ENCODE results near the gene SPRR2D.
"Not testable (repeated sequence)": the region's sequence is repeated elsewhere in the genome, so short reads cannot be mapped to it uniquely, and the experiment has no call there.

Gene SPRR2D

GRCh38 chr1:153049211-153049610 is 8.3 kb upstream of the SPRR2D start:
- Histone ChIP-seq H3K27ac (ENCODE audit: low read depth, low read length) (no peak overlapping the region), H3K36me3 (ENCODE audit: insufficient read depth, low read length) (no peaks in the 10 kb centered on the region), H2AFZ (ENCODE audit: low read length, unreplicated experiment) (no peak overlapping the region), H3K4me3 (ENCODE audit: low read depth, low read length) (no peak overlapping the region), H3K27me3 (ENCODE audit: insufficient read depth, low read length) (no peaks in the 10 kb centered on the region), H3K79me2 (ENCODE audit: control insufficient read depth, insufficient read depth, low read length, unreplicated experiment) (no peaks in the 10 kb centered on the region), H3K4me1 (ENCODE audit: control insufficient read depth, insufficient read depth, low read length, unreplicated experiment) (no peaks in the 10 kb centered on the region)

GRCh38 chr1:153035211-153035610 is 5.7 kb downstream of the SPRR2D start:
- no peak overlapping the region for H3K27ac ChIP-seq (ENCODE audit: low read depth, low read length)
- H3K79me2 ChIP-seq (ENCODE audit: control insufficient read depth, insufficient read depth, low read length, unreplicated experiment): no peaks in the 10 kb centered on the region
- no peaks in the 10 kb centered on the region for H3K4me1 ChIP-seq (ENCODE audit: control insufficient read depth, insufficient read depth, low read length, unreplicated experiment)
- no peaks in the 10 kb centered on the region for H3K36me3 ChIP-seq (ENCODE audit: insufficient read depth, low read length)
- H3K4me3 ChIP-seq (ENCODE audit: low read depth, low read length): no peak overlapping the region
- H3K27me3 ChIP-seq (ENCODE audit: insufficient read depth, low read length): no peaks in the 10 kb centered on the region
- H2AFZ ChIP-seq (ENCODE audit: low read length, unreplicated experiment): no peak overlapping the region

GRCh38 chr1:153032677-153033308 is 8.1 kb downstream of the SPRR2D start:
- Histone ChIP-seq H3K27ac (ENCODE audit: low read depth, low read length) (no peak overlapping the region), H2AFZ (ENCODE audit: low read length, unreplicated experiment) (no peak overlapping the region), H3K4me3 (ENCODE audit: low read depth, low read length) (no peak overlapping the region)

GRCh38 chr1:153032073-153032472 is 8.8 kb downstream of the SPRR2D start:
- no peaks in the 10 kb centered on the region for H3K4me1 ChIP-seq (ENCODE audit: control insufficient read depth, insufficient read depth, low read length, unreplicated experiment)
- no peak overlapping the region for H3K27ac ChIP-seq (ENCODE audit: low read depth, low read length)
- no peaks in the 10 kb centered on the region for H3K27me3 ChIP-seq (ENCODE audit: insufficient read depth, low read length)
- H3K79me2 ChIP-seq (ENCODE audit: control insufficient read depth, insufficient read depth, low read length, unreplicated experiment): no peaks in the 10 kb centered on the region
- H3K36me3 ChIP-seq (ENCODE audit: insufficient read depth, low read length): no peaks in the 10 kb centered on the region
- H3K4me3 ChIP-seq (ENCODE audit: low read depth, low read length): no peak overlapping the region
- no peak overlapping the region for H2AFZ ChIP-seq (ENCODE audit: low read length, unreplicated experiment)

More at GRCh38 chr1:153032677-153033308, 8.1 kb downstream of the SPRR2D start:
- no peaks in the 10 kb centered on the region for H3K79me2 ChIP-seq (ENCODE audit: control insufficient read depth, insufficient read depth, low read length, unreplicated experiment)
- H3K27me3 ChIP-seq (ENCODE audit: insufficient read depth, low read length): no peaks in the 10 kb centered on the region
- H3K36me3 ChIP-seq (ENCODE audit: insufficient read depth, low read length): no peaks in the 10 kb centered on the region
- H3K4me1 ChIP-seq (ENCODE audit: control insufficient read depth, insufficient read depth, low read length, unreplicated experiment): no peaks in the 10 kb centered on the region

GRCh38 chr1:153030895-153031294 is 10.0 kb downstream of the SPRR2D start, which contains the start of gene SPRR1B:
TSS of gene SPRR1B (plus strand) at chr1:153031203. CDS start at chr1:153032346, 1,143 bp downstream.
- H3K36me3 ChIP-seq (ENCODE audit: insufficient read depth, low read length): no peaks in the 10 kb centered on the region
- H2AFZ ChIP-seq (ENCODE audit: low read length, unreplicated experiment): no peak within 1 kb of the TSS
- H3K4me3 ChIP-seq (ENCODE audit: low read depth, low read length): no peak within 1 kb of the TSS
- no peak within 1 kb of the TSS for H3K27ac ChIP-seq (ENCODE audit: low read depth, low read length)
- no peaks in the 10 kb centered on the region for H3K4me1 ChIP-seq (ENCODE audit: control insufficient read depth, insufficient read depth, low read length, unreplicated experiment)
- no peaks in the 10 kb centered on the region for H3K79me2 ChIP-seq (ENCODE audit: control insufficient read depth, insufficient read depth, low read length, unreplicated experiment)
- H3K27me3 ChIP-seq (ENCODE audit: insufficient read depth, low read length): no peaks in the 10 kb centered on the region

- Histone ChIP-seq H2AFZ (ENCODE audit: low read length, unreplicated experiment) (no peak overlapping the region), H3K4me1 (ENCODE audit: control insufficient read depth, insufficient read depth, low read length, unreplicated experiment) (no peaks in the 10 kb centered on the region), H3K79me2 (ENCODE audit: control insufficient read depth, insufficient read depth, low read length, unreplicated experiment) (no peaks in the 10 kb centered on the region), H3K4me3 (ENCODE audit: low read depth, low read length) (no peak overlapping the region), H3K27me3 (ENCODE audit: insufficient read depth, low read length) (no peaks in the 10 kb centered on the region), H3K36me3 (ENCODE audit: insufficient read depth, low read length) (no peaks in the 10 kb centered on the region), H3K27ac (ENCODE audit: low read depth, low read length) (no peak overlapping the region)
Measured at GRCh38 chr1:153028766-153029165, 12.2 kb downstream of the SPRR2D start.

GRCh38 chr1:153025797-153026196 is 15.1 kb downstream of the SPRR2D start:
- H3K36me3 ChIP-seq (ENCODE audit: insufficient read depth, low read length): no peaks in the 10 kb centered on the region
- no peaks in the 10 kb centered on the region for H3K79me2 ChIP-seq (ENCODE audit: control insufficient read depth, insufficient read depth, low read length, unreplicated experiment)
- H2AFZ ChIP-seq (ENCODE audit: low read length, unreplicated experiment): no peak overlapping the region
- no peak overlapping the region for H3K27ac ChIP-seq (ENCODE audit: low read depth, low read length)
- no peaks in the 10 kb centered on the region for H3K4me1 ChIP-seq (ENCODE audit: control insufficient read depth, insufficient read depth, low read length, unreplicated experiment)
- no peak overlapping the region for H3K4me3 ChIP-seq (ENCODE audit: low read depth, low read length)
- H3K27me3 ChIP-seq (ENCODE audit: insufficient read depth, low read length): no peaks in the 10 kb centered on the region

DNA sequence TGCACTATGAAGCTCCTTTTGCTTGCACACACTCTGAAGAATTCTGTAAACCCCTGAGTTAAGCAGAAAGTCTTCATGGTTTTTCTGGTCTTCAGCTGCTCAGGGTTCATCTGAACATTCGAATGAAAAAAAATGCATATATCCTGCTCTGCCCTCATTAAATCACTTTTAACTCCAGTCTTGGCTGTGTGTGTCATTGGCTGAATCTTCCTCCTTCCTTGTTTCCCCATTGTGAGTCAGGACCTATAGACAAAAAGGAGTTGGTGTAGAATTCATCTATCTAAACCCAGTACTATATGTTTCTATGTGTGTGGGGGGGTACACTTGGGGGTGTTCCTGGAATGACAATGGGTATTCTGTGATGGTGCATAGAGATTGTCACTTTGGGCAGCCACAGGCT is 16.5 kb downstream of the SPRR2D start:
- Histone ChIP-seq H3K27ac (ENCODE audit: low read depth, low read length) (no peak overlapping the region), H3K36me3 (ENCODE audit: insufficient read depth, low read length) (no peaks in the 10 kb centered on the region), H2AFZ (ENCODE audit: low read length, unreplicated experiment) (no peak overlapping the region), H3K79me2 (ENCODE audit: control insufficient read depth, insufficient read depth, low read length, unreplicated experiment) (no peaks in the 10 kb centered on the region), H3K4me1 (ENCODE audit: control insufficient read depth, insufficient read depth, low read length, unreplicated experiment) (no peaks in the 10 kb centered on the region), H3K27me3 (ENCODE audit: insufficient read depth, low read length) (no peaks in the 10 kb centered on the region), H3K4me3 (ENCODE audit: low read depth, low read length) (no peak overlapping the region)

DNA sequence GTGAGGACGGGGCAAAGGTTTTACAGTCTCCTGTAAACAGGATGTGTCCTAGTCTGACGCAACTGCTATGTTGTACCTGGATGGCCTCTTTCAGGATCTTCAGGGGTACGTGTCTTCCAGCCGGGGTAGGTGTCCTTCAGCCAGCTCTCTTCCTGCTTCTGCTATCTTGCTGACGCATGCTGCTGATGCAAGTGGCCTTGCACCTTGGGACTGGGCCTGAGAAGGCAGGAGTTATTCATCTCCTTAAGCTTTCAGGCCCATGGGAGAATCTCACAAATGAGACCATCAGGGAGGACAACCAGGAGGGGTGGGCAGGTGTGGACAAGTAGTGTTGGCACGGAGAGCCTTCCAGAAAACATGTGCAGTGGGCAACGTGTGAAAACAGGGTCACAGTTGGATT is 17.8 kb downstream of the SPRR2D start:
- Histone ChIP-seq H3K27ac (ENCODE audit: low read depth, low read length) (no peak overlapping the region), H3K36me3 (ENCODE audit: insufficient read depth, low read length) (no peaks in the 10 kb centered on the region), H3K4me1 (ENCODE audit: control insufficient read depth, insufficient read depth, low read length, unreplicated experiment) (no peaks in the 10 kb centered on the region), H2AFZ (ENCODE audit: low read length, unreplicated experiment) (no peak overlapping the region), H3K4me3 (ENCODE audit: low read depth, low read length) (no peak overlapping the region), H3K27me3 (ENCODE audit: insufficient read depth, low read length) (no peaks in the 10 kb centered on the region), H3K79me2 (ENCODE audit: control insufficient read depth, insufficient read depth, low read length, unreplicated experiment) (no peaks in the 10 kb centered on the region)

GRCh38 chr1:153022340-153022739 is 18.6 kb downstream of the SPRR2D start:
- H3K27ac ChIP-seq (ENCODE audit: low read depth, low read length); H3K79me2 ChIP-seq (ENCODE audit: control insufficient read depth, insufficient read depth, low read length, unreplicated experiment); H3K27me3 ChIP-seq (ENCODE audit: insufficient read depth, low read length); H3K4me1 ChIP-seq (ENCODE audit: control insufficient read depth, insufficient read depth, low read length, unreplicated experiment); H3K36me3 ChIP-seq (ENCODE audit: insufficient read depth, low read length); H2AFZ ChIP-seq (ENCODE audit: low read length, unreplicated experiment); H3K4me3 ChIP-seq (ENCODE audit: low read depth, low read length): not testable (repeated sequence)

DNA sequence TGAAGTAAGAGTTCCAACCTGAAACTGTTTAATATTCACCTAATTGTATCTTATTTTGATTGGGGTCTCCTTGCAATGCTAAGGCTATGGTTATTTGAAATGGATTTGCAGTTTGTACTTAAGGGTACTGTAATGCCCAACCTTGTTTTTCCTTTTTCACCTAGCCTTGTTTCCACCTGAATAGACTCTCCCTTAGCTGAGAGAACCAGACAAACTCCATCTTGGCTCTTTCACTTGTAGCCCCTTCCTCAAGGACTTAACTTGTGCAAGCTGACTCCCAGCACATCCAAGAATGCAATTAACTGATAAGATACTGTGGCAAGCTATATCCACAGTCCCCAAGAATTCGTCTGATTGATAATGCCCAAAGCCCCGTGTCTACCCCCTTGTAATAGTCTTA is 19.1 kb downstream of the SPRR2D start:
- not testable (repeated sequence) for H2AFZ ChIP-seq (ENCODE audit: low read length, unreplicated experiment); H3K27ac ChIP-seq (ENCODE audit: low read depth, low read length); H3K4me3 ChIP-seq (ENCODE audit: low read depth, low read length); H3K36me3 ChIP-seq (ENCODE audit: insufficient read depth, low read length); H3K79me2 ChIP-seq (ENCODE audit: control insufficient read depth, insufficient read depth, low read length, unreplicated experiment); H3K4me1 ChIP-seq (ENCODE audit: control insufficient read depth, insufficient read depth, low read length, unreplicated experiment); H3K27me3 ChIP-seq (ENCODE audit: insufficient read depth, low read length)
